ENCODE measurements around the gene GRHPR.
"Not testable (repeated sequence)": the region's sequence is repeated elsewhere in the genome, so short reads cannot be mapped to it uniquely, and the experiment has no call there.

Gene GRHPR

GRCh38 chr9:37421914-37422288 is 595 bp upstream of the GRHPR start:
- Histone ChIP-seq H3K4me3 (ENCODE audit: low read depth, low read length) (peak overlapping the region; percentile 96), H2AFZ (ENCODE audit: low read length, unreplicated experiment) (peak overlapping the region; percentile 79), H3K79me2 (ENCODE audit: control insufficient read depth, insufficient read depth, low read length, unreplicated experiment) (peaks cover 25% of the 10 kb centered on the region), H3K4me1 (ENCODE audit: control insufficient read depth, insufficient read depth, low read length, unreplicated experiment) (peaks cover 23% of the 10 kb centered on the region), H3K27ac (ENCODE audit: low read depth, low read length) (no peak overlapping the region), H3K27me3 (ENCODE audit: insufficient read depth, low read length) (no peaks in the 10 kb centered on the region), H3K36me3 (ENCODE audit: insufficient read depth, low read length) (no peaks in the 10 kb centered on the region)

DNA sequence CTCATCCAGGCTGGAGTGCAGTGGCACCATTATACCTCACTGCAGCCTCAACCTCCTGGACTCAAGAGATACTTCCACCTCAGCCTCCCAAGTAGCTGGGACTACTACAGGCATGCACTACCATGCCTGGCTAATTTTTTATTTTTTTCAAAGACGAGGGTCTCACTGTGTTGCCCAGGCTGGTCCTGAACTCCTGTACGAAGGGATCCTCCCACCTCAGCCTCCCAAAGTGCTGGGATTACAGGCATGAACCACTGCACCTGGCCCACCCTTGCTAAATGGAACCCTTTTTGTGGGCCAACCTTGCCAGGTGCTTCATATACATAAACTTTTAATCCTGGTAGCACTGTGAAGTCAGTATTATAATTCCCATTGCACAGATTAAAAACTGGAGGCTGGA is 1.0 kb downstream of the GRHPR start:
- H2AFZ ChIP-seq (ENCODE audit: low read length, unreplicated experiment): no peak overlapping the region
- no peak overlapping the region for H3K27ac ChIP-seq (ENCODE audit: low read depth, low read length)
- H3K27me3 ChIP-seq (ENCODE audit: insufficient read depth, low read length): no peaks in the 10 kb centered on the region
- H3K79me2 ChIP-seq (ENCODE audit: control insufficient read depth, insufficient read depth, low read length, unreplicated experiment): peaks cover 25% of the 10 kb centered on the region
- peak overlapping the region; percentile 96 for H3K4me3 ChIP-seq (ENCODE audit: low read depth, low read length)
- H3K4me1 ChIP-seq (ENCODE audit: control insufficient read depth, insufficient read depth, low read length, unreplicated experiment): peaks cover 23% of the 10 kb centered on the region
- H3K36me3 ChIP-seq (ENCODE audit: insufficient read depth, low read length): no peaks in the 10 kb centered on the region

- Histone ChIP-seq H3K4me1 (ENCODE audit: control insufficient read depth, insufficient read depth, low read length, unreplicated experiment) (peaks cover 23% of the 10 kb centered on the region), H3K4me3 (ENCODE audit: low read depth, low read length) (peak overlapping the region; percentile 96), H3K27me3 (ENCODE audit: insufficient read depth, low read length) (no peaks in the 10 kb centered on the region), H3K36me3 (ENCODE audit: insufficient read depth, low read length) (no peaks in the 10 kb centered on the region), H3K79me2 (ENCODE audit: control insufficient read depth, insufficient read depth, low read length, unreplicated experiment) (peaks cover 25% of the 10 kb centered on the region), H3K27ac (ENCODE audit: low read depth, low read length) (no peak overlapping the region), H2AFZ (ENCODE audit: low read length, unreplicated experiment) (no peak overlapping the region)
Observed at GRCh38 chr9:37424204-37424685, 1.7 kb downstream of the GRHPR start.

GRCh38 chr9:37424686-37425297 is 2.3 kb downstream of the GRHPR start:
- peaks cover 23% of the 10 kb centered on the region for H3K4me1 ChIP-seq (ENCODE audit: control insufficient read depth, insufficient read depth, low read length, unreplicated experiment)
- H3K79me2 ChIP-seq (ENCODE audit: control insufficient read depth, insufficient read depth, low read length, unreplicated experiment): peaks cover 25% of the 10 kb centered on the region
- no peaks in the 10 kb centered on the region for H3K27me3 ChIP-seq (ENCODE audit: insufficient read depth, low read length)
- no peaks in the 10 kb centered on the region for H3K36me3 ChIP-seq (ENCODE audit: insufficient read depth, low read length)
- H3K4me3 ChIP-seq (ENCODE audit: low read depth, low read length): peak overlapping the region; percentile 96; the same call in 1 of the 2 replicates
- no peak overlapping the region for H2AFZ ChIP-seq (ENCODE audit: low read length, unreplicated experiment)
- H3K27ac ChIP-seq (ENCODE audit: low read depth, low read length): no peak overlapping the region

GRCh38 chr9:37425298-37425752 is 2.8 kb downstream of the GRHPR start:
- Histone ChIP-seq H3K79me2 (ENCODE audit: control insufficient read depth, insufficient read depth, low read length, unreplicated experiment) (peaks cover 25% of the 10 kb centered on the region), H3K4me1 (ENCODE audit: control insufficient read depth, insufficient read depth, low read length, unreplicated experiment) (peaks cover 23% of the 10 kb centered on the region), H3K4me3 (ENCODE audit: low read depth, low read length) (no peak overlapping the region), H2AFZ (ENCODE audit: low read length, unreplicated experiment) (no peak overlapping the region), H3K27me3 (ENCODE audit: insufficient read depth, low read length) (no peaks in the 10 kb centered on the region), H3K36me3 (ENCODE audit: insufficient read depth, low read length) (no peaks in the 10 kb centered on the region), H3K27ac (ENCODE audit: low read depth, low read length) (no peak overlapping the region)

GRCh38 chr9:37426431-37426830 is 3.9 kb downstream of the GRHPR start:
- H3K36me3 ChIP-seq (ENCODE audit: insufficient read depth, low read length); H2AFZ ChIP-seq (ENCODE audit: low read length, unreplicated experiment); H3K27me3 ChIP-seq (ENCODE audit: insufficient read depth, low read length); H3K4me3 ChIP-seq (ENCODE audit: low read depth, low read length); H3K27ac ChIP-seq (ENCODE audit: low read depth, low read length): not testable (repeated sequence)
- Histone ChIP-seq H3K4me1 (ENCODE audit: control insufficient read depth, insufficient read depth, low read length, unreplicated experiment) (peaks cover 22% of the 10 kb centered on the region), H3K79me2 (ENCODE audit: control insufficient read depth, insufficient read depth, low read length, unreplicated experiment) (peaks cover 25% of the 10 kb centered on the region)

DNA sequence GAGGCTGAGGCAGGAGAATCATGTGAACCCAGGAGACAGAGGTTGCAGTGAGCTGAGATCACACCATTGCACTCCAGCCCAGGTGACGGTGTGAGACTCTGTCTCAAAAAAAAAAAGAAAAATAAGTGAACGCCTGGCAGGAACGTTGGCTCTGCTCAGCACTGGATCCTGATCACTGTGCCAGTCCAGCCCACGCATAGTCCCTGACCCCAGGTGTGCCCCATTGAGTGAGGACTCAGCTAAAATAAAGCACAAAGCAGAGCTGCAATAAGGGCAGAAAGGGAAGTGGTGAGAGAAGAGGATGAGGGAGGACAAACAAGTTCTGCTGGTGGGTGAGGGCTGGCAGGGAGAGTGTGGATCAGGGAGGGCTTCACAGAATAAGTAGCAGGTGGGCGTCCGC is 4.3 kb downstream of the GRHPR start:
- no peak overlapping the region for H3K27ac ChIP-seq (ENCODE audit: low read depth, low read length)
- no peaks in the 10 kb centered on the region for H3K36me3 ChIP-seq (ENCODE audit: insufficient read depth, low read length)
- peaks cover 18% of the 10 kb centered on the region for H3K4me1 ChIP-seq (ENCODE audit: control insufficient read depth, insufficient read depth, low read length, unreplicated experiment)
- no peaks in the 10 kb centered on the region for H3K27me3 ChIP-seq (ENCODE audit: insufficient read depth, low read length)
- H3K79me2 ChIP-seq (ENCODE audit: control insufficient read depth, insufficient read depth, low read length, unreplicated experiment): peaks cover 25% of the 10 kb centered on the region
- no peak overlapping the region for H2AFZ ChIP-seq (ENCODE audit: low read length, unreplicated experiment)
- H3K4me3 ChIP-seq (ENCODE audit: low read depth, low read length): no peak overlapping the region

DNA sequence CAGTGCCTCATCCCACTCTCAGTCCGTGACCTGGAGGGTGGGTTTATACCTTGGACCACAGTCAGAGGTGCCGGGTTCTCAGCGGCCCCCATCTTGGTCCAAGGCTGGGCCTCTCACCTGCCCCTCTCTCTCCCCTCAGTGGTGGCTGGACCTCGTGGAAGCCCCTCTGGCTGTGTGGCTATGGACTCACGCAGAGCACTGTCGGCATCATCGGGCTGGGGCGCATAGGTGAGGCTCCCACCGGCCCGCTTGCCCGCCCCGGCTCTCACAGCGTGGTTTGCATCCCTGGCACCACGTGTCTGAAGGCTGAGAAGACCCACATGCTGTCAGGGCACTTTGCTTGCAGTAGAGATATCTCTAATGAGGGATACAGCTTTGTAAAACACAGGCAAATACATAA is 5.8 kb downstream of the GRHPR start:
- peaks cover 15% of the 10 kb centered on the region for H3K4me1 ChIP-seq (ENCODE audit: control insufficient read depth, insufficient read depth, low read length, unreplicated experiment)
- no peaks in the 10 kb centered on the region for H3K27me3 ChIP-seq (ENCODE audit: insufficient read depth, low read length)
- no peaks in the 10 kb centered on the region for H3K36me3 ChIP-seq (ENCODE audit: insufficient read depth, low read length)

DNA sequence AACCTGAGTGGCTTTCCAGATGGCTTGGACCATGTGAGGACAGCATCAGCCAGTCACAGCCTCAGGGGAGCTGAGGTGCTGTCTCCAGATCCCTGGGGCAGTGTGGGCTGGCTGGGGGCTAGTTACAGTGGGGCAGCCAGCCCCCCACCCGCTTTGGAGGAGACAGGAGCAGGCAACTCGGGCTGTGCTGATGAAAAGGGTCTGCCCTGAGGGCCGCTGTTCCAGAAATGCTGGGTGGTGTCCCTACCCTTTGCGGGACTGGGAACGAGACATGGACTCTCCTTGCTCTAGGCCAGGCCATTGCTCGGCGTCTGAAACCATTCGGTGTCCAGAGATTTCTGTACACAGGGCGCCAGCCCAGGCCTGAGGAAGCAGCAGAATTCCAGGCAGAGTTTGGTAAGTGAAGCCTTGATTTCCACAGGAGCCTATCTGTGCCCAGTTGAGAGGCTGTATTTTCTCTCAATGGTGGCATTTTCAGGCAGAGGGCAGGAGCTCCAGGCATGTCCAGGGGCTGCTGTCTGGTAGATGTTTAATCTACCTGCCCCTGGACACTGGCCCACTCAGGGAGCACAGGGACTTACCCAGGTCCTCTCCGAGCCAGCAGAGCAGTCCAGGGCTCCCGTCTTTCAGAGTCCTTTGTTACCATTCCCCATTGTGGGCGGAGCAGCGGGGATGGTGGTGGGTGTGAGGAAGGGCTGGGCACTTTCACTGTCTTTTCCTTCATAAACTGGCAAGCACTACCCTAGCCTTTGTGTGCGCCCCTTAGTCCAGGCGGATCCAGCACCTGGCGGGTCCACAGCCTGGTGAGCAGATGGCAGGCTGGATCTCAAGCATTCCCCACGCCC is 7.2 kb downstream of the GRHPR start:
- Histone ChIP-seq H3K36me3 (ENCODE audit: insufficient read depth, low read length) (peaks cover 4% of the 10 kb centered on the region; the same call in 1 of the 2 replicates), H3K4me3 (ENCODE audit: low read depth, low read length) (no peak overlapping the region), H3K79me2 (ENCODE audit: control insufficient read depth, insufficient read depth, low read length, unreplicated experiment) (peaks cover 3% of the 10 kb centered on the region), H3K4me1 (ENCODE audit: control insufficient read depth, insufficient read depth, low read length, unreplicated experiment) (peaks cover 3% of the 10 kb centered on the region), H3K27ac (ENCODE audit: low read depth, low read length) (no peak overlapping the region), H3K27me3 (ENCODE audit: insufficient read depth, low read length) (no peaks in the 10 kb centered on the region), H2AFZ (ENCODE audit: low read length, unreplicated experiment) (no peak overlapping the region)

More for the DNA sequence above, 5.8 kb downstream of the GRHPR start:
- no peak overlapping the region for H2AFZ ChIP-seq (ENCODE audit: low read length, unreplicated experiment)
- no peak overlapping the region for H3K4me3 ChIP-seq (ENCODE audit: low read depth, low read length)
- no peak overlapping the region for H3K27ac ChIP-seq (ENCODE audit: low read depth, low read length)
- H3K79me2 ChIP-seq (ENCODE audit: control insufficient read depth, insufficient read depth, low read length, unreplicated experiment): peaks cover 17% of the 10 kb centered on the region

GRCh38 chr9:37430841-37431597 is 8.5 kb downstream of the GRHPR start:
- Histone ChIP-seq H3K36me3 (ENCODE audit: insufficient read depth, low read length) (peaks cover 13% of the 10 kb centered on the region), H3K27ac (ENCODE audit: low read depth, low read length) (no peak overlapping the region), H3K4me3 (ENCODE audit: low read depth, low read length) (no peak overlapping the region), H3K27me3 (ENCODE audit: insufficient read depth, low read length) (no peaks in the 10 kb centered on the region), H3K4me1 (ENCODE audit: control insufficient read depth, insufficient read depth, low read length, unreplicated experiment) (no peaks in the 10 kb centered on the region), H2AFZ (ENCODE audit: low read length, unreplicated experiment) (no peak overlapping the region), H3K79me2 (ENCODE audit: control insufficient read depth, insufficient read depth, low read length, unreplicated experiment) (no peaks in the 10 kb centered on the region)
